Activated CD8-positive, alpha-beta memory T cell treated with anti-CD3 and anti-CD28 coated beads, Interleukin-2, amount 50 U/mL, for 1 hour (primary cell): Measurements from ENCODE around the gene GMPPA.

ENCODE experiments used
- DNase-seq: peaks from one replicate; pipeline ENCODE4 v3.0.0-alpha.2; 2020; ENCODE audit errors: extremely low read depth

GMPPA gene

GRCh38 chr2:219468410-219469185, 30.1 kb upstream of the GMPPA start:
- DNase-seq, result no peak

- no peak for DNase-seq
Observed at GRCh38 chr2:219469186-219469724, 29.4 kb upstream of the GMPPA start.

GRCh38 chr2:219470429-219470828, 28.3 kb upstream of the GMPPA start:
- no peak for DNase-seq

GRCh38 chr2:219471476-219472371, 27.0 kb upstream of the GMPPA start:
- no peak for DNase-seq

GRCh38 chr2:219472629-219473187, 26.0 kb upstream of the GMPPA start:
- no peak for DNase-seq

- DNase-seq, result no peak
Observed at GRCh38 chr2:219473511-219473910, 25.2 kb upstream of the GMPPA start.

GRCh38 chr2:219474285-219475060, 24.2 kb upstream of the GMPPA start:
- no peak for DNase-seq

GRCh38 chr2:219475278-219475677, 23.4 kb upstream of the GMPPA start:
- no peak for DNase-seq

- no peak for DNase-seq
Observed at GRCh38 chr2:219475697-219476651, 22.7 kb upstream of the GMPPA start.

- no peak for DNase-seq
Observed at GRCh38 chr2:219476652-219477151, 22.0 kb upstream of the GMPPA start.

GRCh38 chr2:219477179-219477578, 21.5 kb upstream of the GMPPA start:
- no peak for DNase-seq

GRCh38 chr2:219477815-219478214, 20.9 kb upstream of the GMPPA start:
- DNase-seq, result no peak

- DNase-seq, result no peak
Observed at GRCh38 chr2:219478916-219479315, 19.8 kb upstream of the GMPPA start.

- no peak for DNase-seq
Observed at GRCh38 chr2:219480004-219480403, 18.7 kb upstream of the GMPPA start.

- no peak for DNase-seq
Observed at GRCh38 chr2:219482674-219483405, 15.9 kb upstream of the GMPPA start.

- no peak for DNase-seq
Observed at GRCh38 chr2:219483451-219484342, 15.0 kb upstream of the GMPPA start.

GRCh38 chr2:219484343-219485200, 14.1 kb upstream of the GMPPA start:
- no peak for DNase-seq

GRCh38 chr2:219485201-219485580, 13.5 kb upstream of the GMPPA start:
- no peak for DNase-seq
